Trophoblast cell (in vitro differentiated cells and primary cell): ENCODE measurements around the gene DOK4. TPM values are rescaled to one million over a fixed set of nuclear protein-coding genes. Genes with fewer than 3 reads are reported as not detected.
A peak's percentile ranks its signal among the peaks of the same experiment; 100 is the strongest.

ENCODE experiments used
- DNase-seq, 2 donors: peaks; one replicate each; pipeline ENCODE4 v3.0.0-alpha.2; 2016
- H2AFZ ChIP-seq: 2 replicates; pipeline ENCODE4 v1.6.1; 2013; ENCODE audit warnings: low read length, moderate library complexity, mild to moderate bottlenecking; ENCODE audit not compliant: insufficient read depth, poor library complexity
- H2AK5ac ChIP-seq: 2 replicates; pipeline ENCODE4 v1.6.1; 2013; ENCODE audit warnings: mild to moderate bottlenecking, low read length
- H2BK120ac ChIP-seq: 2 replicates; pipeline ENCODE4 v1.6.1; 2013; ENCODE audit warnings: low read length, mild to moderate bottlenecking, moderate library complexity; ENCODE audit not compliant: insufficient read depth, poor library complexity
- H2BK12ac ChIP-seq: 2 replicates; pipeline ENCODE4 v1.6.1; 2013; ENCODE audit warnings: mild to moderate bottlenecking, low read length, moderate library complexity
- H2BK5ac ChIP-seq: 2 replicates; pipeline ENCODE4 v1.6.1; 2013; ENCODE audit warnings: low read length, low read depth, moderate library complexity, mild to moderate bottlenecking; ENCODE audit not compliant: poor library complexity
- H3K14ac ChIP-seq: 2 replicates; pipeline ENCODE4 v1.6.1; 2013; ENCODE audit warnings: mild to moderate bottlenecking, low read length
- H3K18ac ChIP-seq: 2 replicates; pipeline ENCODE4 v1.6.1; 2013; ENCODE audit warnings: mild to moderate bottlenecking, low read length
- H3K23ac ChIP-seq: 2 replicates; pipeline ENCODE4 v1.6.1; 2013; ENCODE audit warnings: low read length
- H3K27ac ChIP-seq: 2 replicates; pipeline ENCODE4 v1.5.1; 2013; ENCODE audit warnings: low read depth, mild to moderate bottlenecking, inconsistent platforms, low read length, moderate library complexity
- H3K27me3 ChIP-seq: 2 replicates; pipeline ENCODE4 v1.6.1; 2013; ENCODE audit warnings: inconsistent platforms, mild to moderate bottlenecking, low read length, moderate library complexity; ENCODE audit not compliant: insufficient read depth
- H3K36me3 ChIP-seq, 2 experiments: 1 replicate in 1 of 2; 2 replicates in 1 of 2; pipeline ENCODE4 v1.6.1; 2013; ENCODE audit warnings: low read length in 2 of 2, mild to moderate bottlenecking in 2 of 2, moderate library complexity in 1 of 2; ENCODE audit not compliant: insufficient read depth in 2 of 2, control insufficient read depth in 1 of 2
- H3K4ac ChIP-seq: 2 replicates; pipeline ENCODE4 v1.6.1; 2013; ENCODE audit warnings: low read depth, mild to moderate bottlenecking, low read length, moderate library complexity
- H3K4me1 ChIP-seq, 2 experiments: 1 replicate in 1 of 2; 2 replicates in 1 of 2; pipeline ENCODE4 v1.6.1; 2013; ENCODE audit warnings: low read length in 2 of 2, mild to moderate bottlenecking in 2 of 2, moderate library complexity in 1 of 2; ENCODE audit not compliant: insufficient read depth in 2 of 2, control insufficient read depth in 1 of 2
- H3K4me2 ChIP-seq: 2 replicates; pipeline ENCODE4 v1.6.1; 2013; ENCODE audit warnings: inconsistent platforms, mild to moderate bottlenecking, low read length, moderate library complexity
- H3K4me3 ChIP-seq: 2 replicates; pipeline ENCODE4 v1.5.1; 2013; ENCODE audit warnings: mild to moderate bottlenecking, low read depth, low read length, inconsistent platforms
- H3K79me1 ChIP-seq: one replicate; pipeline ENCODE4 v1.6.1; 2013; ENCODE audit warnings: low read length
- H3K79me2 ChIP-seq: 2 replicates; pipeline ENCODE4 v1.6.1; 2013; ENCODE audit warnings: low read length, mild to moderate bottlenecking; ENCODE audit not compliant: control insufficient read depth, insufficient read depth, poor library complexity
- H3K9ac ChIP-seq: 2 replicates; pipeline ENCODE4 v1.6.1; 2013; ENCODE audit warnings: mild to moderate bottlenecking, low read length
- H3K9me3 ChIP-seq: 2 replicates; pipeline ENCODE4 v1.6.1; 2013; ENCODE audit warnings: low read depth, mild to moderate bottlenecking, control low read depth, inconsistent platforms, low read length; ENCODE audit not compliant: insufficient read depth
- H4K12ac ChIP-seq: 2 replicates; pipeline ENCODE4 v1.6.1; 2013; ENCODE audit warnings: low read depth, mild to moderate bottlenecking, low read length, moderate library complexity
- H4K8ac ChIP-seq: 2 replicates; pipeline ENCODE4 v1.6.1; 2013; ENCODE audit warnings: low read depth, mild to moderate bottlenecking, low read length, moderate library complexity
- H4K91ac ChIP-seq: one replicate; pipeline ENCODE4 v1.6.1; 2013; ENCODE audit warnings: low read depth, mild to moderate bottlenecking, low read length, moderate library complexity
- WGBS: extraction: QIAGEN DNeasy Blood & Tissue Kit; methylation state at CpG from one replicate; pipeline ENCODE4 v1.1.7; 2013; ENCODE audit warnings: missing lambda C conversion rate; ENCODE audit not compliant: insufficient read length, insufficient coverage; ENCODE audit errors: extremely low coverage; 5-methylcytosine and 5-hydroxymethylcytosine counted together
- polyA plus RNA-seq: library from polyadenylated mRNA; stranded (reverse); fragments of 200-250 nt; gene quantifications from 2 replicates; pipeline ENCODE4 v1.2.3, GENCODE V29; 2013

Gene DOK4
- 407 and 429 TPM in 2 replicates for polyA plus RNA-seq

DNA sequence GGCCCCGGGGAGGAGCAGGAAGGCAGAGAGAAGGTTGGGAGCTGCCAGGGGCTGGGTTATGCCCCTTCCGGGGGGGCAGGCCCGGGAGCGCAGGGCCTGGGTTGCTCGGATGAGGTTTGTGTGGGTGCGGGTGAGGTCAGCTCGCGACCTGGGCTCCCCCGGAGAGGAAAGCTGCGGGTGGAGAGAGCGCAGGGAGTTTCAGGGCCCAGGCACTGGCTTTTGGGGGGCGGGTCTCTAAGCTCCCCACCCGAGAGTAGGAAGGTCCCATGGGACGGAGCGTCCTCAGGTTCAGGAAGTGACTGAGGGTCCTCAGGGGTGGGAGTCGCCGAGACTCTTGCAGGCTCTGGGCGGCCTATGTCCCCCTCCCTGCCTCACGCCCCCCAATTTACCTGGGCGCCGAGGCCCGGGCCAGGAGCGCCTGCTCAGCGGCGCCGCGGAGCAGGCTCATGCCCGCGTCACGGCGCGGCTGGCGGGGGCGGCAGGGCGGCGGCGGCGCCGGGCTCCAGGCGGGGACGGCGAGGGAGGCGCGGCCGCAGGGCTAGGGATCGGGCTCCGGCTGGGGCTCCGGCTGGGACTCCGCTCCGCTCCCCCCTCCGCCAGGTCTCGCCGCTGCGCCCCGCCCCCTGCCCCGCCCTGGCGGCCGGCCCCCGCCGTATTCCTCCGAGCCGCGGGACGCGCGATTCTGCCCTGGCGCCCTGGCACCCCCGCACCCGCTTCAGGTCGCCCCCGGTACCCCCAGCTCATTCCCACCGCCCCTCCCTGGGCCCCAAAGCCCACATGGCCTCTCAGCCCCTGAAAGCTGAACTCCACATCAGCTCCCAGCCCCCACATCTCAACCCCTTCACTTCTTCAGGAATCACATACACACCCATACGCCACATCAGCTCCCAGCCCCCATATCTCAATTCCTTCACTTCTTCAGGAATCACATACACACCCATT is at the start of gene DOK4:
Gene DOK4, minus strand, starts transcription at position 578 of the 942 bp plus-strand sequence. CDS start 6,986 bp downstream, outside the sequence.
- H3K9ac ChIP-seq = peak within 1 kb of the TSS; percentile 95
- peak within 1 kb of the TSS; percentile 84 for H2AK5ac ChIP-seq
- peak within 1 kb of the TSS; percentile 99 for H3K4ac ChIP-seq
- H3K4me1 ChIP-seq = peaks cover 29 to 46% of the 10 kb centered on the region in 2 experiments
- peaks cover 2% of the 10 kb centered on the region for H3K9me3 ChIP-seq
- H3K14ac ChIP-seq = peak within 1 kb of the TSS; percentile 94
- H2AFZ ChIP-seq = peak within 1 kb of the TSS; percentile 28
- H3K4me2 ChIP-seq = peak within 1 kb of the TSS; percentile 88
- peak within 1 kb of the TSS; percentile 63 for H2BK120ac ChIP-seq
- peak; percentile 64 to 74 for DNase-seq
- peak within 1 kb of the TSS; percentile 89 for H3K27ac ChIP-seq
- peak within 1 kb of the TSS; percentile 87 for H4K8ac ChIP-seq
- peak within 1 kb of the TSS; percentile 81 for H3K4me3 ChIP-seq
- H3K36me3 ChIP-seq = peaks cover 31 to 37% of the 10 kb centered on the region in 2 experiments
- peaks cover 49% of the 10 kb centered on the region for H3K79me1 ChIP-seq
- H4K12ac ChIP-seq = peak within 1 kb of the TSS; percentile 31
- H3K79me2 ChIP-seq = peaks cover 44% of the 10 kb centered on the region
- H4K91ac ChIP-seq = peak within 1 kb of the TSS; percentile 87
- peak within 1 kb of the TSS; percentile 62 for H3K23ac ChIP-seq
- peak within 1 kb of the TSS; percentile 83 for H3K18ac ChIP-seq
- peak within 1 kb of the TSS; percentile 71 for H2BK12ac ChIP-seq
- H2BK5ac ChIP-seq = peak within 1 kb of the TSS; percentile 97
- no CpG with 5 or more reads among the region's 73 CpGs for WGBS
- H3K27me3 ChIP-seq = no peaks in the 10 kb centered on the region

DNA sequence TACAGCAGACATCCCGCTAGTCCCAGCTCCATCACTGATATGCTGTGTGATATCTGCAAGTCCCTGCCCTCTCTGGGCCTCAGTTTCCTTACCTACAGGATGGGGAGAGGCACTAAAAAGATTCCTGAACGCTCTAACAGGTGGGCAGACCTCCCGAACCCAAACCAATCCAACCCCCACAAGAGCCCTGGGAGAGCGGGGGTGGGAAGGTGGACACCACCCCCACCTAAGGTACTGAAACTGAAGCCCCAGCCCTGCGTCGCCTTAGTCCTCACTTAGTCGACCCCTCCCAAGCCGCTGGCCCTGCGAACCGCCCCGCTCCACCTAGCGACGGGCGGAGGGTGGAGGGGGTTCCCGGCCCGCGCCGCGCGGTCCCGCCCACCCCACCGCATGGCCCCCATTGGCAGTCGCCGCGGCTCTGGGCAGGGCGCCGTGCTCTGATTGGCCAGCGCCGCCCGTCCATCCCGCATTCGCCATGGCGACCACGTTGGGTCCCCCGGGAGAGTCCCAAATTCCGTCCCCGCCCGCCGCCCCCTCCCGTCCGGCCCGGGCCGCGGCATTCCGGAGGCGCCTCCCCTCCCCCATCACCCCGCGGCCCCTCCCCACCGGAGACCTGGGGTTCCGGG is 49.5 kb upstream of the DOK4 start:
- Histone ChIP-seq H4K12ac (peak overlapping the region; percentile 67), H3K14ac (peak overlapping the region; percentile 76), H2BK120ac (peak overlapping the region; percentile 70), H2AK5ac (peak overlapping the region; percentile 87), H3K4me1 (peaks cover 28 to 35% of the 10 kb centered on the region in 2 experiments), H2AFZ (peak overlapping the region; percentile 68), H3K9me3 (peaks cover 2% of the 10 kb centered on the region), H3K9ac (no peak overlapping the region), H3K23ac (no peak overlapping the region), H3K4ac (peak overlapping the region; percentile 28), H3K27me3 (no peaks in the 10 kb centered on the region), H2BK12ac (peak overlapping the region; percentile 84), H3K4me3 (peak overlapping the region; percentile 90), H3K79me1 (peaks cover 13% of the 10 kb centered on the region), H3K36me3 (peaks cover 3 to 4% of the 10 kb centered on the region in 2 experiments), H3K27ac (peak overlapping the region; percentile 84), H4K8ac (peak overlapping the region; percentile 93), H3K18ac (peak overlapping the region; percentile 78), H2BK5ac (peak overlapping the region; percentile 94), H3K4me2 (peak overlapping the region; percentile 84), H3K79me2 (peaks cover 5% of the 10 kb centered on the region), H4K91ac (peak overlapping the region; percentile 97)
- WGBS = no CpG with 5 or more reads among the region's 50 CpGs
- peak; percentile 68 to 77 for DNase-seq

DNA sequence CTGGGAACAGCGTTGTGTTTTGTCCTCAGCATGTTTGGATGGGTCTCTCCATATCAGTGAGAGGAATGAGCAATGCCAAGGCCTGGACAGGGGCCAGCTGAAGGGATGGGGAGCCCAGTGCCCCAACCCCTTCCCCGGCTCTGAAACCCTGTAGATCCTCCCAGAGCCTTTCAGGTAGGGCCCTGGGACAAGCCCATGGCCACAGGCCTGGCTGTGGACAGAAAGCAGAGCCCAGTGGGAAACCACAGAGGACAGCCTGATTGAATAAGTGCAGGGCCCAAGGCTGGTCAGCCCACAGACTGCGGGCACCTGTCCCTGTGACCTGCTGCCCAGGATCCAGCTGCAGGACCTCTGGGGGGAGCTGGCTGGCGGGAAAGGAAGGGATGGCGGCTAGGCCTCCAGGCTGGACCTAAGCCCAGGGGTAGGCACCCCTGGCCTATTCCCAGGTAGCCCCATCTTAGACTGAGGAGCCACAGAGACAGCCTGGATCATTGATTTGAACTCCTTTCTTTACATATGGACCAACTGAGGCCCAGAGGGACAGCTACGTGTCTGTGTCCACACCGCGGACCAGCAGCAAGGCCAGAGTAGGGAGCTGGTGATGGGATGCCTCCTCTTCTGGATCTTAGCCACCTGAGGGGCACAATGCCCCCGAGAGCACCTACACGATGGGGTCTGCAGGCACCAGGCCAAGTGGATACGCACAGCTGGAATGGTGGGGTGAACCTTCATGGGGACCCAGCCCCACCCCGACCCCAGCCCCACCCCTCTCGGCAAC is 48.8 kb upstream of the DOK4 start:
- Histone ChIP-seq H3K79me1 (peaks cover 13% of the 10 kb centered on the region), H3K9me3 (peaks cover 5% of the 10 kb centered on the region), H3K4me2 (peak overlapping the region; percentile 82), H3K18ac (peak overlapping the region; percentile 78), H2AFZ (no peak overlapping the region), H4K91ac (peak overlapping the region; percentile 79), H4K12ac (peak overlapping the region; percentile 12), H3K4ac (no peak overlapping the region), H2BK5ac (no peak overlapping the region), H3K9ac (no peak overlapping the region), H3K27ac (no peak overlapping the region), H3K23ac (no peak overlapping the region), H3K27me3 (no peaks in the 10 kb centered on the region), H2AK5ac (peak overlapping the region; percentile 60), H3K79me2 (peaks cover 5% of the 10 kb centered on the region), H3K4me1 (peaks cover 31 to 42% of the 10 kb centered on the region in 2 experiments), H3K14ac (no peak overlapping the region), H2BK12ac (peak overlapping the region; percentile 4), H3K36me3 (peaks cover 3 to 4% of the 10 kb centered on the region in 2 experiments), H4K8ac (no peak overlapping the region), H2BK120ac (no peak overlapping the region), H3K4me3 (no peak overlapping the region)
- no CpG with 5 or more reads among the region's 13 CpGs for WGBS
- no peak for DNase-seq
